Activated CD4-positive, alpha-beta memory T cell treated with anti-CD3 and anti-CD28 coated beads, Interleukin-2, amount 10 ng/mL, durations not matched to agents 7 days and 5 days (primary cell): ENCODE results near the gene LRP2. TPM values are rescaled to one million over a fixed set of nuclear protein-coding genes. Genes with fewer than 3 reads are reported as not detected.

Experiments used
- CTCF ChIA-PET: fragments of 350-600 bp; sonication (Branson Sonifier 250); formaldehyde crosslinking; loops from one replicate; lab custom pipeline; 2021; ENCODE audit warnings: antibody characterized with exemption, inconsistent platforms; lab: Charles Lee
- POLR2A ChIA-PET: fragments of 350-600 bp; sonication (Branson Sonifier 250); formaldehyde crosslinking; loops from one replicate; lab custom pipeline; 2021; ENCODE audit warnings: antibody characterized with exemption; lab: Charles Lee
- DNase-seq: peaks from one replicate; pipeline ENCODE4 v3.0.0-alpha.2; 2020
- H3K27ac Mint-ChIP-seq: one replicate; pipeline ENCODE4 v1.8.0; 2021; ENCODE audit warnings: mild to moderate bottlenecking, mixed read lengths
- H3K27me3 Mint-ChIP-seq: one replicate; pipeline ENCODE4 v1.8.0; 2021; ENCODE audit warnings: mixed read lengths
- H3K36me3 Mint-ChIP-seq: one replicate; pipeline ENCODE4 v1.8.0; 2021; ENCODE audit warnings: low read depth, mixed read lengths
- H3K4me1 Mint-ChIP-seq: one replicate; pipeline ENCODE4 v1.8.0; 2021; ENCODE audit warnings: mixed read lengths
- H3K4me3 Mint-ChIP-seq: one replicate; pipeline ENCODE4 v1.8.0; 2021; ENCODE audit warnings: mild to moderate bottlenecking, mixed read lengths
- H3K9me3 Mint-ChIP-seq: one replicate; pipeline ENCODE4 v1.8.0; 2021; ENCODE audit warnings: mixed read lengths
- total RNA-seq, 2 experiments: library from RNA; stranded (reverse); gene quantifications; one replicate each; pipeline ENCODE4 v1.2.3, GENCODE V29; 2021

The LRP2 gene
- total RNA-seq, 2 experiments from 2014 or later = 0.25 to 0.28 TPM

- Mint-ChIP-seq H3K27me3 (peaks cover 9% of the 10 kb centered on the region), H3K9me3 (no peaks in the 10 kb centered on the region), H3K4me3 (no peak overlapping the region), H3K4me1 (no peaks in the 10 kb centered on the region), H3K27ac (no peak overlapping the region), H3K36me3 (no peaks in the 10 kb centered on the region)
- POLR2A ChIA-PET = no interaction called here
- no peak for DNase-seq
- CTCF ChIA-PET = no interaction called here
Measured at GRCh38 chr2:169303579-169304305, 58.6 kb downstream of the LRP2 start.

- H3K36me3 Mint-ChIP-seq = no peaks in the 10 kb centered on the region
- CTCF ChIA-PET = no interaction called here
- no peak overlapping the region for H3K4me3 Mint-ChIP-seq
- H3K9me3 Mint-ChIP-seq = no peaks in the 10 kb centered on the region
- no peak overlapping the region for H3K27ac Mint-ChIP-seq
- H3K27me3 Mint-ChIP-seq = peaks cover 10% of the 10 kb centered on the region
- no peaks in the 10 kb centered on the region for H3K4me1 Mint-ChIP-seq
- DNase-seq = no peak
- POLR2A ChIA-PET = no interaction called here
Measured at GRCh38 chr2:169302364-169302763, 60.0 kb downstream of the LRP2 start.

- POLR2A ChIA-PET = no interaction called here
- DNase-seq = no peak
- CTCF ChIA-PET = no interaction called here
Measured at GRCh38 chr2:169301596-169302335, 60.6 kb downstream of the LRP2 start.

GRCh38 chr2:169300636-169301530 is 61.5 kb downstream of the LRP2 start:
- ChIA-PET POLR2A (no interaction called here), CTCF (no interaction called here)
- Mint-ChIP-seq H3K4me1 (no peaks in the 10 kb centered on the region), H3K4me3 (no peak overlapping the region), H3K27me3 (peaks cover 10% of the 10 kb centered on the region), H3K36me3 (no peaks in the 10 kb centered on the region), H3K9me3 (no peaks in the 10 kb centered on the region), H3K27ac (no peak overlapping the region)
- no peak for DNase-seq

More at GRCh38 chr2:169301596-169302335, 60.6 kb downstream of the LRP2 start:
- H3K27ac Mint-ChIP-seq = no peak overlapping the region
- no peak overlapping the region for H3K4me3 Mint-ChIP-seq
- peaks cover 10% of the 10 kb centered on the region for H3K27me3 Mint-ChIP-seq
- H3K36me3 Mint-ChIP-seq = no peaks in the 10 kb centered on the region
- no peaks in the 10 kb centered on the region for H3K9me3 Mint-ChIP-seq
- no peaks in the 10 kb centered on the region for H3K4me1 Mint-ChIP-seq

- no peak overlapping the region for H3K27ac Mint-ChIP-seq
- peaks cover 10% of the 10 kb centered on the region for H3K27me3 Mint-ChIP-seq
Measured at GRCh38 chr2:169298007-169298406, 64.3 kb downstream of the LRP2 start.

GRCh38 chr2:169294001-169294675 is 68.2 kb downstream of the LRP2 start:
- ChIA-PET CTCF (no interaction called here), POLR2A (no interaction called here)
- Mint-ChIP-seq H3K4me3 (no peak overlapping the region), H3K27ac (no peak overlapping the region), H3K4me1 (no peaks in the 10 kb centered on the region), H3K27me3 (peaks cover 1% of the 10 kb centered on the region), H3K9me3 (no peaks in the 10 kb centered on the region), H3K36me3 (no peaks in the 10 kb centered on the region)
- DNase-seq = no peak

More at GRCh38 chr2:169298007-169298406, 64.3 kb downstream of the LRP2 start:
- H3K9me3 Mint-ChIP-seq = no peaks in the 10 kb centered on the region
- H3K36me3 Mint-ChIP-seq = no peaks in the 10 kb centered on the region
- POLR2A ChIA-PET = no interaction called here
- CTCF ChIA-PET = no interaction called here
- no peaks in the 10 kb centered on the region for H3K4me1 Mint-ChIP-seq
- H3K4me3 Mint-ChIP-seq = no peak overlapping the region
- no peak for DNase-seq

GRCh38 chr2:169291517-169291916 is 70.8 kb downstream of the LRP2 start:
- H3K4me3 Mint-ChIP-seq = no peak overlapping the region
- no peaks in the 10 kb centered on the region for H3K9me3 Mint-ChIP-seq
- no peak overlapping the region for H3K27ac Mint-ChIP-seq
- H3K36me3 Mint-ChIP-seq = no peaks in the 10 kb centered on the region
- no peaks in the 10 kb centered on the region for H3K4me1 Mint-ChIP-seq
- POLR2A ChIA-PET = no interaction called here
- H3K27me3 Mint-ChIP-seq = peaks cover 2% of the 10 kb centered on the region
- CTCF ChIA-PET = no interaction called here
- no peak for DNase-seq

- H3K27me3 Mint-ChIP-seq = peaks cover 2% of the 10 kb centered on the region
- H3K4me3 Mint-ChIP-seq = no peak overlapping the region
- DNase-seq = no peak
- POLR2A ChIA-PET = no interaction called here
- H3K4me1 Mint-ChIP-seq = no peaks in the 10 kb centered on the region
- no peak overlapping the region for H3K27ac Mint-ChIP-seq
- CTCF ChIA-PET = no interaction called here
- H3K36me3 Mint-ChIP-seq = no peaks in the 10 kb centered on the region
- H3K9me3 Mint-ChIP-seq = no peaks in the 10 kb centered on the region
Measured at GRCh38 chr2:169290433-169290832, 71.9 kb downstream of the LRP2 start.

- Mint-ChIP-seq H3K27me3 (peaks cover 2% of the 10 kb centered on the region), H3K4me3 (no peak overlapping the region)
- POLR2A ChIA-PET = no interaction called here
Measured at GRCh38 chr2:169287666-169288065, 74.7 kb downstream of the LRP2 start.

GRCh38 chr2:169286624-169287231 is 75.6 kb downstream of the LRP2 start:
- CTCF ChIA-PET = no interaction called here

More at GRCh38 chr2:169287666-169288065, 74.7 kb downstream of the LRP2 start:
- CTCF ChIA-PET = no interaction called here
- Mint-ChIP-seq H3K4me1 (no peaks in the 10 kb centered on the region), H3K36me3 (no peaks in the 10 kb centered on the region), H3K9me3 (no peaks in the 10 kb centered on the region), H3K27ac (no peak overlapping the region)
- DNase-seq = no peak

GRCh38 chr2:169285531-169286235 is 76.7 kb downstream of the LRP2 start:
- no peaks in the 10 kb centered on the region for H3K36me3 Mint-ChIP-seq
- POLR2A ChIA-PET = no interaction called here
- H3K4me1 Mint-ChIP-seq = no peaks in the 10 kb centered on the region
- peaks cover 2% of the 10 kb centered on the region for H3K27me3 Mint-ChIP-seq
- no peak for DNase-seq
- CTCF ChIA-PET = no interaction called here
- no peak overlapping the region for H3K4me3 Mint-ChIP-seq
- H3K9me3 Mint-ChIP-seq = no peaks in the 10 kb centered on the region
- H3K27ac Mint-ChIP-seq = no peak overlapping the region

More at GRCh38 chr2:169286624-169287231, 75.6 kb downstream of the LRP2 start:
- no peaks in the 10 kb centered on the region for H3K36me3 Mint-ChIP-seq
- no peak overlapping the region for H3K27ac Mint-ChIP-seq
- POLR2A ChIA-PET = no interaction called here
- H3K4me3 Mint-ChIP-seq = no peak overlapping the region
- no peak for DNase-seq
- H3K9me3 Mint-ChIP-seq = no peaks in the 10 kb centered on the region
- H3K4me1 Mint-ChIP-seq = no peaks in the 10 kb centered on the region
- H3K27me3 Mint-ChIP-seq = peaks cover 2% of the 10 kb centered on the region

- H3K27ac Mint-ChIP-seq = no peak overlapping the region
- POLR2A ChIA-PET = no interaction called here
- H3K4me3 Mint-ChIP-seq = no peak overlapping the region
- no peaks in the 10 kb centered on the region for H3K9me3 Mint-ChIP-seq
- DNase-seq = no peak
- H3K4me1 Mint-ChIP-seq = no peaks in the 10 kb centered on the region
- H3K27me3 Mint-ChIP-seq = peaks cover 8% of the 10 kb centered on the region
- no peaks in the 10 kb centered on the region for H3K36me3 Mint-ChIP-seq
- CTCF ChIA-PET = no interaction called here
Measured at GRCh38 chr2:169280502-169280901, 81.8 kb downstream of the LRP2 start.
